Caco-2 (cell line): ENCODE measurements around the gene ALKBH6. TPM values are rescaled to one million over a fixed set of nuclear protein-coding genes. Genes with fewer than 3 reads are reported as not detected.

Experiments
- BruUV-seq: library from RNA; stranded (reverse); fragments of 400-500 nt; replicated peaks from 2 replicates; lab custom pipeline; 2021; lab: Mats Ljungman, UMichigan
- CTCF ChIA-PET: fragments of 300-600 bp; sonication (Branson Sonifier 250); formaldehyde crosslinking; loops from one replicate; lab custom pipeline; 2022; ENCODE audit warnings: antibody characterized with exemption; lab: Charles Lee
- POLR2A ChIA-PET: fragments of 300-600 bp; sonication (Branson Sonifier 250); formaldehyde crosslinking; loops from one replicate; lab custom pipeline; 2022; ENCODE audit warnings: antibody characterized with exemption; lab: Charles Lee
- DNase-seq, 2 experiments: peaks; one replicate each; pipeline versions ENCODE4 v3.0.0 to v3.0.0-alpha.2; 2020 to 2022
- H3K27me3 ChIP-seq: replicated peaks from 2 replicates; pipeline ENCODE4 v1.6.0; 2011; ENCODE audit warnings: low read length; ENCODE audit not compliant: control insufficient read depth, insufficient read depth
- H3K36me3 ChIP-seq: 2 replicates; pipeline ENCODE4 v1.5.1; 2011; ENCODE audit warnings: low read length; ENCODE audit not compliant: control insufficient read depth, insufficient read depth
- H3K4me1 ChIP-seq: fragments of 250-450 bp; sonication (Bioruptor Pico); 2 replicates; pipeline ENCODE4 v1.5.1; 2020; ENCODE audit warnings: mild to moderate bottlenecking
- H3K4me3 ChIP-seq: 2 replicates; pipeline ENCODE4 v1.5.1; 2011; ENCODE audit warnings: low read depth, mild to moderate bottlenecking, control low read depth, low read length
- H3K9me3 ChIP-seq: fragments of 250-450 bp; sonication (Bioruptor Pico); 2 replicates; pipeline ENCODE4 v1.5.1; 2020; ENCODE audit warnings: mild to moderate bottlenecking, moderate library complexity
- H3K27ac Mint-ChIP-seq: one replicate; pipeline ENCODE4 v1.8.0; 2022; ENCODE audit warnings: mixed read lengths; ENCODE audit not compliant: unreplicated experiment
- H3K27me3 Mint-ChIP-seq: one replicate; pipeline ENCODE4 v1.8.0; 2022; ENCODE audit warnings: mixed read lengths; ENCODE audit not compliant: insufficient read depth, unreplicated experiment
- H3K36me3 Mint-ChIP-seq: one replicate; pipeline ENCODE4 v1.8.0; 2022; ENCODE audit warnings: mild to moderate bottlenecking, mixed read lengths; ENCODE audit not compliant: insufficient read depth, unreplicated experiment
- H3K4me1 Mint-ChIP-seq: one replicate; pipeline ENCODE4 v1.8.0; 2022; ENCODE audit warnings: low read depth, mixed read lengths; ENCODE audit not compliant: unreplicated experiment
- H3K4me3 Mint-ChIP-seq: one replicate; pipeline ENCODE4 v1.8.0; 2022; ENCODE audit warnings: mild to moderate bottlenecking, moderate library complexity, mixed read lengths; ENCODE audit not compliant: unreplicated experiment
- H3K9me3 Mint-ChIP-seq: one replicate; pipeline ENCODE4 v1.8.0; 2022; ENCODE audit warnings: mixed read lengths; ENCODE audit not compliant: unreplicated experiment
- CTCF ChIP-seq, 2 experiments: fragments of 200-600 bp in 1 of 2; IDR thresholded peaks; 1 replicate in 1 of 2; 2 replicates in 1 of 2; pipeline versions ENCODE4 v1.5.1 to v1.8.0; 2011 to 2022; ENCODE audit warnings: antibody characterized with exemption in 1 of 2, control low read depth in 1 of 2, inconsistent platforms in 1 of 2, low read depth in 1 of 2, low read length in 1 of 2, mild to moderate bottlenecking in 1 of 2, moderate library complexity in 1 of 2; ENCODE audit not compliant: insufficient read depth in 1 of 2, severe bottlenecking in 1 of 2, unreplicated experiment in 1 of 2
- intact Hi-C: fragments of 100-400 bp; cut with micrococcal nuclease; formaldehyde crosslinking; loops from one replicate; pipeline ENCODE4 v1.10.0; 2022; ENCODE audit not compliant: unreplicated experiment
- total RNA-seq: library from RNA; stranded (reverse); gene quantifications from 2 replicates; pipeline ENCODE4 v1.2.3, GENCODE V29; 2022

The ALKBH6 gene
- total RNA-seq, 1 experiment from 2014 or later: 29.4 TPM

- H3K27ac Mint-ChIP-seq: no peak overlapping the region
- ChIA-PET CTCF (no interaction called here), POLR2A (no interaction called here)
- intact Hi-C loops: no loop called here
- no peaks in the 10 kb centered on the region for H3K27me3 Mint-ChIP-seq
- Histone ChIP-seq H3K4me1 (0 out of 2 replicates have a peak, but pooled peaks cover 3% of the 10 kb centered on the region), H3K4me3 (no peak overlapping the region), H3K9me3 (no peaks in the 10 kb centered on the region), H3K36me3 (peaks cover 1% of the 10 kb centered on the region), H3K27me3 (no peaks in the 10 kb centered on the region)
- H3K4me1 Mint-ChIP-seq: peaks cover 14% of the 10 kb centered on the region
- H3K4me3 Mint-ChIP-seq: no peak overlapping the region
- H3K36me3 Mint-ChIP-seq: peaks cover 17% of the 10 kb centered on the region
- H3K9me3 Mint-ChIP-seq: no peaks in the 10 kb centered on the region
- DNase-seq: no peak
- no peak for TF ChIP-seq CTCF (IDR thresholded peaks at IDR 0.05; ENCODE audit: insufficient read depth in 1 of 2, low read depth in 1 of 2, low read length in 1 of 2, severe bottlenecking in 1 of 2, unreplicated experiment in 1 of 2)
- no TSS peak for BruUV-seq
Observed at GRCh38 chr19:36047835-36048234, 33.8 kb upstream of the ALKBH6 start.

- intact Hi-C loops: no loop called here
- no TSS peak for BruUV-seq
- peaks cover 20% of the 10 kb centered on the region for H3K36me3 Mint-ChIP-seq
- H3K27me3 Mint-ChIP-seq: no peaks in the 10 kb centered on the region
- peaks cover 12% of the 10 kb centered on the region for H3K4me1 ChIP-seq
- TF ChIP-seq CTCF (IDR thresholded peaks at IDR 0.05; ENCODE audit: insufficient read depth in 1 of 2, low read depth in 1 of 2, low read length in 1 of 2, severe bottlenecking in 1 of 2, unreplicated experiment in 1 of 2): no peak
- H3K4me3 Mint-ChIP-seq: no peak overlapping the region
- no peaks in the 10 kb centered on the region for H3K9me3 ChIP-seq
- no peak overlapping the region for H3K4me3 ChIP-seq
- peaks cover 1% of the 10 kb centered on the region for H3K36me3 ChIP-seq
- no peak overlapping the region for H3K27ac Mint-ChIP-seq
- DNase-seq: no peak
- no peaks in the 10 kb centered on the region for H3K27me3 ChIP-seq
- ChIA-PET CTCF (no interaction called here), POLR2A (interaction anchor here (0.6 kb wide), 1 partner anchor 9 kb away, joined by 4 read pairs; no protein-coding TSS in a partner anchor)
- no peaks in the 10 kb centered on the region for H3K9me3 Mint-ChIP-seq
- H3K4me1 Mint-ChIP-seq: peaks cover 24% of the 10 kb centered on the region
Observed at GRCh38 chr19:36046443-36047050, 32.5 kb upstream of the ALKBH6 start.

GRCh38 chr19:36043952-36044351 is 29.9 kb upstream of the ALKBH6 start:
- TF ChIP-seq CTCF (IDR thresholded peaks at IDR 0.05; ENCODE audit: insufficient read depth in 1 of 2, low read depth in 1 of 2, low read length in 1 of 2, severe bottlenecking in 1 of 2, unreplicated experiment in 1 of 2): no peak
- no peaks in the 10 kb centered on the region for H3K36me3 ChIP-seq
- no peak for DNase-seq
- CTCF ChIA-PET: no interaction called here
- no peaks in the 10 kb centered on the region for H3K27me3 ChIP-seq
- H3K4me1 ChIP-seq: peaks cover 22% of the 10 kb centered on the region
- H3K4me3 ChIP-seq: no peak overlapping the region
- H3K9me3 ChIP-seq: no peaks in the 10 kb centered on the region
- H3K27me3 Mint-ChIP-seq: no peaks in the 10 kb centered on the region
- no peak overlapping the region for H3K27ac Mint-ChIP-seq
- intact Hi-C loops: no loop called here
- no peaks in the 10 kb centered on the region for H3K9me3 Mint-ChIP-seq
- BruUV-seq: no TSS peak
- POLR2A ChIA-PET: no interaction called here
- H3K4me3 Mint-ChIP-seq: no peak overlapping the region
- peaks cover 29% of the 10 kb centered on the region for H3K36me3 Mint-ChIP-seq
- peaks cover 29% of the 10 kb centered on the region for H3K4me1 Mint-ChIP-seq
